ENCODE measurements around the gene NUP98.

NUP98 gene

DNA sequence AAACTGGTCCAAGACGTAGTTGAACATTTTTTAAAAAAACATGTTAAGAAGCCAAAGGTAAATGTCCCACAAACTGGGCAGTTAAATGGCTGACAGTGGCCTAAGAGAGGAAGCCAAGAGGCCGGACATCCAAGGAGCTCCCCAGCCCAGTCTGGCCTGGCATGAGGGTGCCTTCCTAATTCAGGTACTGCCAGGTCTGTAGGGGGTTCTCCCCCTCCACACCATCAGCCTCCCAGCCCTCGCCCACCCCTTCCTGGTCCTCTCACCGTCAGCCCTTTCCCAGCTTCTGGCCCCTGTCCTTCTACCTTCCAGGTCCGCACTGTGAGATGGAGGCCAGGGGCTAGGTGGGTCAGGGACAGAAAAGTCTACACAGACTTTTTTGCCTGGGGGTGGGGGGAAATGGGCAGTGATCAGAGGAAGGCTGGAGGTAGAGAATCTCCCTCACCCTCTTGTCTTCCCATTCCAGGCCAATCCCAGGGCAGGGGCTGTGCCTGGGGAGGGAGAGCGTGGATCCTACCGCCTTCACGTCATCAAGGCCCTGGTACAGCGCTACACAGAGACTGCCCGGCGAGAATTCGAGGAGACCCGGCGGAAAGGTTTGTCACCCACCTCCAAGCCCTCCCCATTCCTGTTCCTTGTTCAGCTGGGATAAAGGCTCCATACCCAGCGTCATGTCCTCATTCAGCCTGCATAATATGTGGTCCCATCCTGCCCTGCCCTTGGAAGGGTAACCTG is 161.5 kb downstream of the NUP98 start:
- no peak for DNase-seq

DNA sequence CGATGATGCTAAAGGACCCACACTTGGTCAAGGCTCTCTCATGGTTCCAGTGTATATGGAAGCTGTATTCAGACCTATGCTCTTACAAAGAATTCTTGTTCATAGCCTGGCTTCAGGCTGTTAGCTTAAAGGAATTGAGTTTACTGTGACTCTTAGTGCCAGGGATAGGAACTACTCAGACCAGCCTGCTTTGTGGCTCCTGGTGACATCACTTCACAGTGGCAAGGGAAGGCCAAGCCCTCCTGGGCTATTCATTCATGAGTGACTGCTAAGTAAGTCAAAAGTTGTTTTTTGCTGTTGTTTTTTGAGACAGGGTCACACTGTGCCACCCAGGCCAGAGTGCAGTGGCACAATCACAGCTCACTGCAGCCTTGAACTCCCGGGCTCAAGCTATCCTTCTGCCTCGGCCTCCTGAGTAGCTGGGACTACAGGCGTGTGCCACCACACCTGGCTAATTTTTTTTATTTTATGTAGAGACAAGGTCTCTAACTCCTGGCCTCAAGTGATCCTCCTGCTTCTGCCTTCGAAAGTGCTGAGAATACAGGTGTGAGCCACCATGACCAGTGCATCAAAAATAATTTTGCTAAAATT is 165.2 kb downstream of the NUP98 start:
- no peak for DNase-seq

DNA sequence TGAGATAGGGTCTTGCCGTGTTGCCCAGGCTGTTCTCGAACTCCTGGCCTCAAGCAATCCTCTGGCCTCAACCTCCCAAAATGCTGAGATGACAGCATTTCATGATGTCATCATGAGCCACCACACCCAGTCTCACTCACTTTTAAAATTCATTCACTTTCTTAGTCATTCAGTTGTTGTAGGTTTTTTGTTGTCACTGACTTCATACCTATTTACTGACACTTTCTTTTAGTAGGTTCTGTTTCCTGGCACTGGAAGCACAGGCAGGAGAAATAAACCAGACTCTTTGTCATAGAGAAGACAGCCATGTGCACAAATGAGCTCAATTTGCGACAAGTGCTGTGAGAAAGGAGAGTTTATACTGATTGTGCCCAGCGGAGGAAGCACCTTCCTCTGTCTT is 166.0 kb downstream of the NUP98 start:
- no peak for DNase-seq

DNA sequence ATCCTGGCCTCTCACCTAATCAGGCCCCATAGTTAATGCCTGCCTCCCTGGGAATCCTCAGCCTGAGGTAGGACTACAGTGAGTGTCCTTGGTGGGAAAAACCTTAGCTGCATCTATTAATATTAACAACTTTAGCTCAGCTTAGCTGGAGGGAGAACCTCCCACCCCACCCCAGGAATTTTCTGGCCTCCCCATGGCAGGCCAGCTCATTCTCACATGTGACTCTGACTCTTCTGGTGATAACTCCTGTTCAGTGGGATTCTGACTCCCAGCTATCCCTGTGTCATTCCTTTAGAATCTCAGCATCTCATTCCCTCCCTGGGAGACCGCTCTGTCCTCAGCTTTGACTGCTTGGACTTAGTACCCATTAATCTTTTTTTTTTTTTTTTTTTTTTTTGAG is 170.1 kb downstream of the NUP98 start:
- peak; percentile 91 for DNase-seq

GRCh38 chr11:3626250-3626960 is 170.9 kb downstream of the NUP98 start:
- no peak for DNase-seq

Measured in EL (cell line).